ENCODE results near the gene TGFB2.

Gene TGFB2

DNA sequence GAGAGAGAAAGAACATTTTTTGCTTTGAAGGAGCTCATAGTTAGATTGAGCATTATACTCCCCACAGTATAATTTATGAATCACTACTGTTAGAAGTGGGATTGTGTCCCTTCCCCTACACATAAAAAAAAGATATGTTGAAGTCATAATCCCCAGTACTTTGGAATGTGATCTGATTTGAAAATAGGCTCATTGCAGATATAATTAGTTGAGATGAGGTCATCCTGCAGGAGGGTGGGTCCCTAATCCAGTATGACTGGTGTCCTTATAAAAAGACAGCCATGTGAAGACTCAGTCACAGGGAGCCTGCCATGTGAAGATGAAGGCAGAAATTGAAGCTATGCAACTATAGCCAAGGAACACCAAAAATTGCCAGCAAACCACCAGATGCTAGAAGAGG lies 76.4 kb downstream of the TGFB2 start:
- TF ChIP-seq, protein P1, sequence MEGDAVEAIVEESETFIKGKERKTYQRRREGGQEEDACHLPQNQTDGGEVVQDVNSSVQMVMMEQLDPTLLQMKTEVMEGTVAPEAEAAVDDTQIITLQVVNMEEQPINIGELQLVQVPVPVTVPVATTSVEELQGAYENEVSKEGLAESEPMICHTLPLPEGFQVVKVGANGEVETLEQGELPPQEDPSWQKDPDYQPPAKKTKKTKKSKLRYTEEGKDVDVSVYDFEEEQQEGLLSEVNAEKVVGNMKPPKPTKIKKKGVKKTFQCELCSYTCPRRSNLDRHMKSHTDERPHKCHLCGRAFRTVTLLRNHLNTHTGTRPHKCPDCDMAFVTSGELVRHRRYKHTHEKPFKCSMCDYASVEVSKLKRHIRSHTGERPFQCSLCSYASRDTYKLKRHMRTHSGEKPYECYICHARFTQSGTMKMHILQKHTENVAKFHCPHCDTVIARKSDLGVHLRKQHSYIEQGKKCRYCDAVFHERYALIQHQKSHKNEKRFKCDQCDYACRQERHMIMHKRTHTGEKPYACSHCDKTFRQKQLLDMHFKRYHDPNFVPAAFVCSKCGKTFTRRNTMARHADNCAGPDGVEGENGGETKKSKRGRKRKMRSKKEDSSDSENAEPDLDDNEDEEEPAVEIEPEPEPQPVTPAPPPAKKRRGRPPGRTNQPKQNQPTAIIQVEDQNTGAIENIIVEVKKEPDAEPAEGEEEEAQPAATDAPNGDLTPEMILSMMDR (IDR thresholded peaks at IDR 0.05): no peak

DNA sequence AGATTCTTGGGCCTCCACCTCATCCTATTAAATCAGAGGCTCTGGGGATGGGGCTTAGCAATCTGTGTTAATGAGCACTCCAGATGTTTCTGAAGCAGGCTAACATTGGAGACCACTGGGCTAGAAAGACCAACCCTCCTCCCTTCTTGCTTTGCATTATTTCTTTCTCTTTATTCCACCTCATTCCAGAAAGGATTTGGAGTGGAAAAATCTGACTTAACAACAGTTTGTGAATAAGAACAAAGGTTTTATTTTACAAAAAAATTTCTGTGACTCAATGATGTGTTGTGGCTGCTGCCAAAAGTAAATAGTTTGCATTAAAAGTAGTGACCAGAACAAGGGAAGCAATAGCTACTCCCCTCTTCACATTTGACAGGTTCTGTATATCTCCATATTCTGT lies 79.4 kb downstream of the TGFB2 start:
- TF ChIP-seq, protein P1 (IDR thresholded peaks at IDR 0.05): no peak

DNA sequence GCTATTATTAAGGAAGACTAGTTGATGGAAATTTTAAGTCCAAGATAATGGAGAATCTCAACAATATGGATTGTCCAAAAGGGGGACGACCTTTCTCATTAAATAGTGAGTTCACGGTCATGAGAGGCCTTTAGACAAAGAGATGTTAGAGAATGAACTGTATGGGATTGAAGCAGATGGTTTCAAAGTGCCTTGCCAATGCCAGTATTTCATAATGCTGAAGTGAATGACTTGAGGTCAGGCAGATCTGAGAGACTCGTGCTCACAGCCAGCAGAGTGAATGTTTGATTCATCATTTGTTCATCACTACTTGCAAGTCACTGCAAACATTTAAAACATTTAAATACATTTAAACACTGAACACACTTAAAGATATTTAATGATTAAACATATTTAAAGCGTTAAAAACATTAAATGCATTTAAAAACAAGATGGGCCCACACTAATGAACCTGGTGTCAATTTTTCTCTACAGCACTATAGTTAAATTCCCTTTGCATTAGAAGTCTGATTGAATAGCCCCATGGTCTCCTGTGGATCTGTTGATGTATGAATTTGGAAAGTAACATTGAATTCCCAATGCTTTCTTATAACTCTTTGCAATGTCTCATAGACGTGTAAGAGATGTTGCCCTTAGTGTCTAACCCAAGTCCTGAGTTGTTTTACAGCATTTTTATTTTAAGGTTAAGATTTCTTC lies 80.7 kb downstream of the TGFB2 start:
- TF ChIP-seq, protein P1 (IDR thresholded peaks at IDR 0.05): no peak

DNA sequence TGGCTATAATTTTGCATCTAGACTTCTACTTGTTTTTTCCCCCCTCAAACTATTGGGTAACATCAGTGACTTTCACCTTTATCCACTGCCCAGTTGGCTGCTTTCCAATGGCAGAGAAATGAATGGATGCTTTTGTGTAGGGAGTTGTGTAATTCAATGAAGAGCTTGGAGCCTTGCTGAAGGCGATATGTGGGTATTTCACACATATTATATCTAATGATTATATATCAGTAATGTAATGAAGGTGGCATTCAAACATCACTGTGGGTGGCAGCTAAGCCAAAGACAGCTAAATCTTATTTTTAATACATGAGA lies 81.2 kb downstream of the TGFB2 start:
- TF ChIP-seq, protein P1 (IDR thresholded peaks at IDR 0.05): no peak

DNA sequence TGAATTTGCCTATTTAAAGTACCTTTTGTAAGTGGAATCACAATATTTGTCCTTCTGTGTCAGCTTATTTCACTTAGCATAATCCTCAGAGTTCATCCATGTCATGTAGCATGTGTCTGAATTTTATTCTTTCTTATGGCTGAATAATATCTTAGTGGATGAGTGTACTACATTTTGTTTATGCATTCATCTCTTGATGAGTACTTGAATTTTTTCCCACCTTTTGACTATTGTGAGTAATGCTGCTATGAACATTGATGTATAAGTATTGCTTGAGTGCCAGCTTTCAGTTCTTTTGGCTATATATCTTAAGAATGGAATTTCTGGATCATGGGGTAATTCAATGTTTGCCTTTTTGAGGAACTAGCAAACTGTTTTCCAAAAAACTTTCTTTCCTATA lies 84.2 kb downstream of the TGFB2 start:
- TF ChIP-seq, protein P1 (IDR thresholded peaks at IDR 0.05): no peak

DNA sequence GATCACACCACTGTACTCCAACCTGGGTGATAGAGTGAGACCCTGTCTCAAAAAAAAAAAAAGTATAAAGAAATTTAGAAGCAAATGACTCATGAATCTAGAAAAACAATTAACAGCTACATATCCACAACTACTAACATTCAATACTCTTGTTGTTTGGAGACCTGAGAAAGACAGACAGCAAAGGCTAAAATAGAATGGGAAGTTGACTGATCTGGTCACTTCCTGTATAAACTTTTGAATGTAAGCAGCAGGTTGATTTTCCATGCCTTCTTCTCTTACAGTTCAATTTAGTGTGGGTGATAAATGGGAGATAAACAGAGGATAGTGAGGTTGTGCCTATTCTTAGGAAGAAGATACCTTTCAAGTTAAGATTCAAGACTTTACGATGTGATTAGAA lies 85.2 kb downstream of the TGFB2 start:
- TF ChIP-seq, protein P1 (IDR thresholded peaks at IDR 0.05): no peak

DNA sequence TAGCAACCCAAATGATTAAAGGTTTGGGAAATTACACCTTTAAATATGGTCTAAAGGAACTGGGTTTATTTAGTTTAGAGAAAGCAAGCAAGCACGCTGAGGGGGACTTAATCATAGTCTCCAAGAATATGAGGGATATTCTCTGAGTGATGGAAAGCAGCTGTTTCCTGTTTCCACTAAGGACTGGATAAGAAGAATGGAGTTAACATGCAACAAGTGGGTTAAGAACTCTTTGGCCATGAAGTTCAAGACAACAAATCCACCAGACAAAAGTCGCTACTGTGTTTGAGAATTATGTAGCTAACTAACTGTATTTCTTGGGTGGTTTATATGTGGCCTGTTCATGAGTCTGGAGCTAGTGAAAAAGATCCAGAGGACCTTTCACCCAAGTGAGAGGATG lies 85.7 kb downstream of the TGFB2 start:
- TF ChIP-seq, protein P1 (IDR thresholded peaks at IDR 0.05): no peak

DNA sequence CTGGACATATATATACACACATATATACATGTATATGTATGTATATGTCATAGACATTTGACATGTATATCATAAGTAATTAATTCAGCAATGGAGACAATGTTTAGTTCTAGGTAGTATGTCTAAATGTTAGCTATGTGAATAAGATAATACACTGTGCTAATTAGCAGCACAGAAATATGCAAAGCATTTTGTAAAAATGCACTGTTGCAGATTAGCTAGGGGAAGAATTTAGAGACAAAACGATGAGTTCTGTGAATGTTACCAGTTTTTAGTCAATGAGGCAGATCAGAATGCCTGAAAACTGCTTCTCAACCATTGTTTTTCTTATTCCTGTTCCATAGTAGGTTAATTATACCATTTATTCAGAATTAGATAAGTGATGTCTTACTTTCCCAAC lies 86.3 kb downstream of the TGFB2 start:
- TF ChIP-seq, protein P1 (IDR thresholded peaks at IDR 0.05): no peak

Measured in LNCAP (cell line).